WTC11 (cell line): ENCODE results near the gene TMUB1. TPM values are rescaled to one million over a fixed set of nuclear protein-coding genes. Genes with fewer than 3 reads are reported as not detected.

Source experiments
- ATAC-seq: fragments of 200-7000 bp; cut with Tn5 transposase; 2 replicates; pipeline ENCODE4 v1.10.0; 2021; ENCODE audit warnings: mild to moderate bottlenecking, moderate library complexity
- CTCF ChIA-PET: fragments of 300-600 bp; sonication (Branson Sonifier 250); formaldehyde crosslinking; loops from one replicate; lab custom pipeline; 2021; ENCODE audit warnings: antibody characterized with exemption; lab: Charles Lee
- POLR2A ChIA-PET: fragments of 350-600 bp; sonication (Branson Sonifier 250); formaldehyde crosslinking; loops from one replicate; lab custom pipeline; 2021; ENCODE audit warnings: antibody characterized with exemption; lab: Charles Lee
- DNase-seq: peaks from one replicate; pipeline ENCODE4 v3.0.0; 2021; ENCODE audit warnings: low spot score
- H3K27ac Mint-ChIP-seq: 2 replicates; pipeline ENCODE4 v1.8.0; 2021; ENCODE audit warnings: mixed read lengths
- H3K27me3 Mint-ChIP-seq: 2 replicates; pipeline ENCODE4 v1.8.0; 2021; ENCODE audit warnings: low read depth, mild to moderate bottlenecking, moderate library complexity, mixed read lengths
- H3K36me3 Mint-ChIP-seq: 2 replicates; pipeline ENCODE4 v1.8.0; 2021; ENCODE audit warnings: mixed read lengths
- H3K4me1 Mint-ChIP-seq: 2 replicates; pipeline ENCODE4 v1.8.0; 2022; ENCODE audit warnings: mixed read lengths
- H3K4me3 Mint-ChIP-seq: 2 replicates; pipeline ENCODE4 v1.8.0; 2021; ENCODE audit warnings: mild to moderate bottlenecking, moderate library complexity, mixed read lengths
- H3K9me3 Mint-ChIP-seq: 2 replicates; pipeline ENCODE4 v1.8.0; 2021; ENCODE audit warnings: mixed read lengths
- ARID4B ChIP-seq: sonication (generic); formaldehyde crosslinking; IDR thresholded peaks from 2 replicates; pipeline ENCODE4 v1.8.0; 2023; ENCODE audit warnings: missing genetic modification reagents, mild to moderate bottlenecking, borderline replicate concordance
- ATF2 ChIP-seq: sonication (generic); formaldehyde crosslinking; IDR thresholded peaks from 2 replicates; pipeline ENCODE4 v1.8.1; 2022; ENCODE audit warnings: low read depth, missing genetic modification reagents, borderline replicate concordance
- ETV6 ChIP-seq: sonication (generic); formaldehyde crosslinking; IDR thresholded peaks from 2 replicates; pipeline ENCODE4 v1.8.1; 2022; ENCODE audit warnings: mild to moderate bottlenecking, missing genetic modification reagents
- KAT7 ChIP-seq: sonication (generic); formaldehyde crosslinking; IDR thresholded peaks from 2 replicates; pipeline ENCODE4 v1.8.1; 2023; ENCODE audit warnings: missing genetic modification reagents, mild to moderate bottlenecking, borderline replicate concordance
- MXD4 ChIP-seq: fragments of 250-450 bp; sonication (Bioruptor Pico); IDR thresholded peaks from 2 replicates; pipeline ENCODE4 v1.8.0; 2021; ENCODE audit warnings: mild to moderate bottlenecking, moderate library complexity, borderline replicate concordance
- MYBL2 ChIP-seq: sonication (generic); formaldehyde crosslinking; IDR thresholded peaks from 2 replicates; pipeline ENCODE4 v1.8.1; 2023; ENCODE audit warnings: mild to moderate bottlenecking, moderate library complexity, missing genetic modification reagents
- RELA ChIP-seq: sonication (generic); formaldehyde crosslinking; IDR thresholded peaks from 2 replicates; pipeline ENCODE4 v1.8.1; 2022; ENCODE audit warnings: missing genetic modification reagents, mild to moderate bottlenecking, borderline replicate concordance
- RORB ChIP-seq: fragments of 250-450 bp; sonication (Bioruptor Pico); IDR thresholded peaks from 2 replicates; pipeline ENCODE4 v1.9.0; 2021; ENCODE audit warnings: mild to moderate bottlenecking
- TEAD1 ChIP-seq: sonication (generic); formaldehyde crosslinking; IDR thresholded peaks from 2 replicates; pipeline ENCODE4 v1.8.0; 2022; ENCODE audit warnings: mild to moderate bottlenecking, missing genetic modification reagents
- USF1 ChIP-seq: sonication (generic); formaldehyde crosslinking; IDR thresholded peaks from 2 replicates; pipeline ENCODE4 v1.8.0; 2022; ENCODE audit warnings: mild to moderate bottlenecking, missing genetic modification reagents
- ZNF317 ChIP-seq: sonication (generic); formaldehyde crosslinking; IDR thresholded peaks from 2 replicates; pipeline ENCODE4 v1.8.1; 2023; ENCODE audit warnings: low read depth, mild to moderate bottlenecking, moderate library complexity, missing genetic modification reagents, borderline replicate concordance
- ZNF512 ChIP-seq: sonication (generic); formaldehyde crosslinking; IDR thresholded peaks from 2 replicates; pipeline ENCODE4 v1.8.1; 2022; ENCODE audit warnings: missing genetic modification reagents, borderline replicate concordance
- total RNA-seq: library from RNA; stranded (reverse); gene quantifications from 3 replicates; pipeline ENCODE4 v1.2.3, GENCODE V29; 2021
- TF ChIP-seq, protein P1 (sequence below): sonication (generic); formaldehyde crosslinking; IDR thresholded peaks from 2 replicates; pipeline ENCODE4 v1.8.1; 2023; ENCODE audit warnings: mild to moderate bottlenecking, moderate library complexity, missing genetic modification reagents
- TF ChIP-seq, protein P2 (sequence below): fragments of 250-450 bp; sonication (Bioruptor Pico); IDR thresholded peaks from 2 replicates; pipeline ENCODE4 v1.9.0; 2021; ENCODE audit warnings: moderate library complexity, mild to moderate bottlenecking, inconsistent platforms, borderline replicate concordance
- TF ChIP-seq, protein P3 (sequence below): sonication (generic); formaldehyde crosslinking; IDR thresholded peaks from 2 replicates; pipeline ENCODE4 v1.8.1; 2023; ENCODE audit warnings: mild to moderate bottlenecking, missing genetic modification reagents, borderline replicate concordance

The TMUB1 gene
- total RNA-seq, 1 experiment from 2014 or later: 72.8 TPM

DNA sequence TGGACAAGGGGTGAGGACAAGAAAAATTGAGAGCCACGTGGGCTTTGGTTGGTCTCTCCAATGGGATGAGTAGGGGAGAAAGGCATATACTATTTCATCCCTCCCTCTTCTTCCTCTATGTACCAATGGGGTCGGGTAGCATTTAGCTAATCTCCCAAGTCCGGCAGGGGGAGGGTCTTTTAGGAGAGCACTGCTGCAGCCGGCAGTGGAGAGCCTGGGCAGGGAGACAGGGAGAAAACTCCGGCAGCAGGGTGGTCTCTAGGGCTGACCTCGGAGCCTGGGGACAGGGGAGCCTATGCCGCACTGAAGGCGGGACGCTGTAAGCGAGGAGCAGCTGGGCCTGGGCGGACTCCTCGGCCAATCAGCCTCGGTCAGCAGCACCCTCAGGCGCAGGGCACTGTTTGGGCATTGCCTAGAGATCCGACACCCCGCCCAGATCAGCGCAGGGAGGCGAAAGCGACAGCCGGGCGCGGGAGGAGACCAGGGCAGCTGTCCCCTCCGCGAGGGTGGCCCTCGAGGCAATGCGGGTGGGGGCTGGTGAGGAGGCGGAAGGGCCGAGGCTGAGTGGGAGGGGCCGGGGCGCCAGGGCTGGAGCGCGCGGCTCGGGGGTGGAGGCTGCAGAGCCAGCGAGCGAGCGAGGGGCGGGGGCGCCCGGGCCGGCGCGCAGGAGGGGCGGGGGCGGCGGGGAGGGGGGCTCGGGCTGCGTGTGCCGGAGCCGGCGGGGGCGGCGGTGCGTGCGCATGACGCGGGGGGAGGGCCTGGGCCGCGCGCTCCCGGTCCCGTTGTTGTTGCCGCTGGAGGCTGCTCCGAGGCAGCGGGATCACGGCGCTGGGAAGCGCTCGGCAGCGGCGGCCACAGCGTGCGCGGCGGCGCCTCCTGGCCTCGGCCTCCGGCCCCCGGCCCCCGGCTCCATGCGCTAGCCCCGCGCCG is 2.7 kb upstream of the TMUB1 start, which contains the start of gene AGAP3 (continued):
- TF ChIP-seq ARID4B (CRISPR knock-in tag): peak; percentile 19; the same call in 1 of the 2 replicates
- TF ChIP-seq, protein P1, sequence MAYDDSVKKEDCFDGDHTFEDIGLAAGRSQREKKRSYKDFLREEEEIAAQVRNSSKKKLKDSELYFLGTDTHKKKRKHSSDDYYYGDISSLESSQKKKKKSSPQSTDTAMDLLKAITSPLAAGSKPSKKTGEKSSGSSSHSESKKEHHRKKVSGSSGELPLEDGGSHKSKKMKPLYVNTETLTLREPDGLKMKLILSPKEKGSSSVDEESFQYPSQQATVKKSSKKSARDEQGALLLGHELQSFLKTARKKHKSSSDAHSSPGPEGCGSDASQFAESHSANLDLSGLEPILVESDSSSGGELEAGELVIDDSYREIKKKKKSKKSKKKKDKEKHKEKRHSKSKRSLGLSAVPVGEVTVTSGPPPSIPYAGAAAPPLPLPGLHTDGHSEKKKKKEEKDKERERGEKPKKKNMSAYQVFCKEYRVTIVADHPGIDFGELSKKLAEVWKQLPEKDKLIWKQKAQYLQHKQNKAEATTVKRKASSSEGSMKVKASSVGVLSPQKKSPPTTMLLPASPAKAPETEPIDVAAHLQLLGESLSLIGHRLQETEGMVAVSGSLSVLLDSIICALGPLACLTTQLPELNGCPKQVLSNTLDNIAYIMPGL (CRISPR knock-in tag): peak; percentile 66; the same call in 1 of the 2 replicates
- peak; percentile 49; the same call in 1 of the 2 replicates for TF ChIP-seq MYBL2 (CRISPR knock-in tag)
- no peak for TF ChIP-seq ATF2 (CRISPR knock-in tag)

- Mint-ChIP-seq H3K27me3 (peaks cover 18% of the 10 kb centered on the region), H3K9me3 (no peaks in the 10 kb centered on the region)
- DNase-seq: no peak
- peak; percentile 46; the same call in 1 of the 2 replicates for TF ChIP-seq TEAD1 (CRISPR knock-in tag)
- TF ChIP-seq MXD4 (CRISPR knock-in tag): no peak
- no peak for TF ChIP-seq KAT7 (CRISPR knock-in tag)
- TF ChIP-seq, all 79 proteins: peak for 1
- Mint-ChIP-seq H3K4me1 (peaks cover 39% of the 10 kb centered on the region), H3K27ac (peak overlapping the region; percentile 67), H3K36me3 (no peaks in the 10 kb centered on the region), H3K4me3 (peak overlapping the region; percentile 84)
- ChIA-PET CTCF (interaction anchor here (0.6 to 2.1 kb wide), 17 partner anchors 8 to 142 kb away, joined by 3 to 19 read pairs (median 4); partner anchors contain the start of genes ABCB8 and ABCF2), POLR2A (interaction anchor here (0.7 to 1.0 kb wide), 6 partner anchors 23 to 142 kb away, joined by 3 to 6 read pairs (median 4); no protein-coding TSS in a partner anchor)
- ATAC-seq: no peak
Measured at GRCh38 chr7:151085329-151085690, 2.0 kb upstream of the TMUB1 start.

GRCh38 chr7:151083824-151084160 is 499 bp upstream of the TMUB1 start:
- no peaks in the 10 kb centered on the region for H3K36me3 Mint-ChIP-seq
- CTCF ChIA-PET: interaction anchor here (1.0 to 1.9 kb wide), 5 partner anchors 28 to 75 kb away, joined by 3 to 5 read pairs (median 5); no protein-coding TSS in a partner anchor
- TF ChIP-seq RELA (CRISPR knock-in tag): no peak
- no peak for TF ChIP-seq ZNF512
- no peak for TF ChIP-seq RORB
- no peak for TF ChIP-seq ZNF317 (CRISPR knock-in tag)
- TF ChIP-seq, protein P2, sequence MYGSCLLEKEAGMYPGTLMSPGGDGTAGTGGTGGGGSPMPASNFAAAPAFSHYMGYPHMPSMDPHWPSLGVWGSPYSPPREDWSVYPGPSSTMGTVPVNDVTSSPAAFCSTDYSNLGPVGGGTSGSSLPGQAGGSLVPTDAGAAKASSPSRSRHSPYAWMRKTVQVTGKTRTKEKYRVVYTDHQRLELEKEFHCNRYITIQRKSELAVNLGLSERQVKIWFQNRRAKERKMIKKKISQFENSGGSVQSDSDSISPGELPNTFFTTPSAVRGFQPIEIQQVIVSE: no peak
- no peak for TF ChIP-seq ETV6 (CRISPR knock-in tag)
- no peak for TF ChIP-seq USF1 (CRISPR knock-in tag)
- TF ChIP-seq, protein P3, sequence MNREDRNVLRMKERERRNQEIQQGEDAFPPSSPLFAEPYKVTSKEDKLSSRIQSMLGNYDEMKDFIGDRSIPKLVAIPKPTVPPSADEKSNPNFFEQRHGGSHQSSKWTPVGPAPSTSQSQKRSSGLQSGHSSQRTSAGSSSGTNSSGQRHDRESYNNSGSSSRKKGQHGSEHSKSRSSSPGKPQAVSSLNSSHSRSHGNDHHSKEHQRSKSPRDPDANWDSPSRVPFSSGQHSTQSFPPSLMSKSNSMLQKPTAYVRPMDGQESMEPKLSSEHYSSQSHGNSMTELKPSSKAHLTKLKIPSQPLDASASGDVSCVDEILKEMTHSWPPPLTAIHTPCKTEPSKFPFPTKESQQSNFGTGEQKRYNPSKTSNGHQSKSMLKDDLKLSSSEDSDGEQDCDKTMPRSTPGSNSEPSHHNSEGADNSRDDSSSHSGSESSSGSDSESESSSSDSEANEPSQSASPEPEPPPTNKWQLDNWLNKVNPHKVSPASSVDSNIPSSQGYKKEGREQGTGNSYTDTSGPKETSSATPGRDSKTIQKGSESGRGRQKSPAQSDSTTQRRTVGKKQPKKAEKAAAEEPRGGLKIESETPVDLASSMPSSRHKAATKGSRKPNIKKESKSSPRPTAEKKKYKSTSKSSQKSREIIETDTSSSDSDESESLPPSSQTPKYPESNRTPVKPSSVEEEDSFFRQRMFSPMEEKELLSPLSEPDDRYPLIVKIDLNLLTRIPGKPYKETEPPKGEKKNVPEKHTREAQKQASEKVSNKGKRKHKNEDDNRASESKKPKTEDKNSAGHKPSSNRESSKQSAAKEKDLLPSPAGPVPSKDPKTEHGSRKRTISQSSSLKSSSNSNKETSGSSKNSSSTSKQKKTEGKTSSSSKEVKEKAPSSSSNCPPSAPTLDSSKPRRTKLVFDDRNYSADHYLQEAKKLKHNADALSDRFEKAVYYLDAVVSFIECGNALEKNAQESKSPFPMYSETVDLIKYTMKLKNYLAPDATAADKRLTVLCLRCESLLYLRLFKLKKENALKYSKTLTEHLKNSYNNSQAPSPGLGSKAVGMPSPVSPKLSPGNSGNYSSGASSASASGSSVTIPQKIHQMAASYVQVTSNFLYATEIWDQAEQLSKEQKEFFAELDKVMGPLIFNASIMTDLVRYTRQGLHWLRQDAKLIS (CRISPR knock-in tag): no peak

More at GRCh38 chr7:151083824-151084160, 499 bp upstream of the TMUB1 start:
- DNase-seq: no peak
- H3K4me3 Mint-ChIP-seq: peak overlapping the region; percentile 87
- H3K27me3 Mint-ChIP-seq: peaks cover 10% of the 10 kb centered on the region
- H3K4me1 Mint-ChIP-seq: peaks cover 37% of the 10 kb centered on the region
- H3K9me3 Mint-ChIP-seq: no peaks in the 10 kb centered on the region
- no peak for ATAC-seq
- POLR2A ChIA-PET: interaction anchor here (1.9 kb wide), 1 partner anchor 21 kb away, joined by 7 read pairs; no protein-coding TSS in a partner anchor
- H3K27ac Mint-ChIP-seq: no peak overlapping the region
